Measurements from ENCODE around the gene RPRD1B. TPM values are rescaled to one million over a fixed set of nuclear protein-coding genes. Genes with fewer than 3 reads are reported as not detected.

RPRD1B gene
- total RNA-seq, 4 donors from 2014 or later, result 18.9 to 28.7 (median 25.4) TPM

DNA sequence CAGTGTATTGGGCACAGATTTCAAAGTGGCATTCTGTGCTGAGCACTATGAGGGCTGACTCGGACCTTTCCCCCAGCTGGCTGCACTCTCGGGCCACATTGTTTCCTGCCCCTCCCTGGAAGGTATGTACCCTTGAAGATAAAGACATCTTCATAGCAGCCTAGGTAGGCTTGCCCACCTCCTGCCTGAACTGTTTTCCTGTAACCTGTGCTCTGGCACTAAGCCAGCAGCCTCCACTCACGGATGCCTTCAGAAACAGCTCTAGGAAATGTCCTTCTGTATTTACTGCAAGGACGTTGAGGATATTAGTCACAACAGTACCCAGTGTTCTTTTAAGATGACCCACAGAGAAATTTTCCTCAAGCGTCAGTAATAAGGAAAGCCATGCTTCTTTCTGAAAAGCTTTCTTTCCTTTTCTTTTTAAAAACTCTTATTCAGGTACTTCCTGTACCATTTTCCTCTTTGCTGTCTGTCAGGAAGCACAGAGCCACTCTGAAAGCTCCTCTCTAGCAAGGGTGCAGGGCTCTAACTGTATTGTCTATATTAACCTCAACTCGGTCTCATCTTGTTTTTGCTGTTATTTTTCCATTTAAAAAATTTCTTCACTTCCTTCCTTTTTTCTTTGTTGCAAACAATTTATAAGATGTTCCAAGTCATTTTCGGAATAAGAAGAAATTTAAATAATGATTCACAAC lies 43.8 kb upstream of the RPRD1B start:
- no peak for TF ChIP-seq CTCF (IDR thresholded peaks at IDR 0.05; ENCODE audit: low read depth)

DNA sequence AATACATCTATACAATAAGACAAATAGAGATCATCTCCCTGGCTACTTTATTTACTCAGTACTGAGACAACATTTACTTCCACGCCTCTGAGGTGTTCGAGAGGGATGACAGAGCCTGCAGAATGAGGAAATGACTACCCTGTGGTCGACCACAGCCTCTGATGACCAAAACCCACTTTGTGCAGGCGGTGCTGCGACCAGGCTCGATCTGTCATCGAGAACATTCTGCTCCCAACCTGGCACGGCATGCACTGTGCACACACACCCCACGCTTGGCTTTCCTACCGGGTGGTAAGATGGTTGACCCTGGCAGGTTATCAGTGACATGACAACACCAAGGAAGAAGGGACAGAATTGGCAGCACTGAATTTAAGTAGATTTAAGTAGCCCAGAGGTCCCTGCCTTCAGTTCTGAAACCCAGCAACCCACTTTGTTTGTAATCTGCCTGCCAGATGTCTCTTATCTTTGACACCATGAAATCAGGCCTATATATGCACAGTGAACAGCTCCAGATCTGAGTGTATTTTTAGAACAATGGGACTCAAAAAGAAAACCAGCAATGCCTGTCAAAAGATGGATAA lies 42.9 kb upstream of the RPRD1B start:
- TF ChIP-seq CTCF (IDR thresholded peaks at IDR 0.05; ENCODE audit: low read depth), result no peak

GRCh38 chr20:37991157-37991866 lies 42.2 kb upstream of the RPRD1B start:
- no peak for TF ChIP-seq CTCF (IDR thresholded peaks at IDR 0.05; ENCODE audit: low read depth)

GRCh38 chr20:37991908-37992307 lies 41.6 kb upstream of the RPRD1B start:
- no peak for TF ChIP-seq CTCF (IDR thresholded peaks at IDR 0.05; ENCODE audit: low read depth)

DNA sequence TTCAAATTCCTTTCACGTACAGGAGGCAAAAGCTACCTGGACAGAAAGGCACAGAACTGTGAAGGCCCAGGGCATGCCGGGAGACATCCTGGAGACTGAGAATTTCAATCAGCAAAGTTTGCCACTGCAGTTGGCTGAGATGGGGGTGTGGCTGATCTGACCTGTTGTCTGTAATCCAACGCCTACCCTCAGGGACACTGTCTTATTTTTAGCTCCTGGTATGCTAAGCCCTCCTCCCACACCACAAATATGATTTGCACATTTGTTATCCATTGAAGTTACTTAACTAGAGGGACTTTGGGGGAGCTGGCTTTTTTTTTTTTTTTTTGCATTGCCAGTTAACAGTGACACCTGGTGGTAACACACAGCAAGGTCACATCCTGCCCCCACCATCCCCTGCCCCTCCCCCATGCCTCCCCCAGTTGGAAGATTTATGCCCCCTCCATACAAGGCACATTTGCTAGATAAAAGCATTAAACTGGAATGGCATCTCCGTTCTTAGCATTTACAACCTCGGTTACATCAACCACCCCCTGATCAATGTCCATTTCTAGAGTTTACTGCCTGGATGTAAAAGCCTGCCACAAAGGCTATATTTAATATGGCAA lies 40.6 kb upstream of the RPRD1B start:
- TF ChIP-seq CTCF (IDR thresholded peaks at IDR 0.05; ENCODE audit: low read depth), result no peak

DNA sequence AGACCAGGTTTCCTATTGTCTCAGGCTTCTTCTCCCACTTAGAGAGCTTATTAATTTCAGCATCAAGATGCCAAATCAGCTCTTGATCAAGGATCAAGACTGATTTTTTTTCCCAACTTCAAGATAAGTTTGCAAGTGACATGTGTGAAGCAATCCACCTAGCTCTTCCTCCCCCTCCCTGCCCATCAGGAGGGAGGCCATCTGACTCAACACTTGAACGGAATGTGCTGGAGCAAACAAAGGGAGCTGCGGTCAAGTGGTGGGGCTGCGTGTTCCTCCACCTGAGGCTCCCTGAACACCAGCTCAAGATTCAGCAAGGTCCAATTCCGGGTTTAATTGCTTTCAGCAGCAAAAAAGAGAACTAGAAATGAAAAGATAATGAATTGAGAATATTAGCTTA lies 39.0 kb upstream of the RPRD1B start:
- no peak for TF ChIP-seq CTCF (IDR thresholded peaks at IDR 0.05; ENCODE audit: low read depth)

All from subcutaneous adipose tissue (tissue), 4 donors.